Pancreas (tissue), 10 donors: ENCODE results near the gene CEP164. TPM values are rescaled to one million over a fixed set of nuclear protein-coding genes. Genes with fewer than 3 reads are reported as not detected.
A peak's percentile ranks its signal among the peaks of the same experiment; 100 is the strongest.

ENCODE experiments used
- ATAC-seq, 4 donors: fragments of 200-7000 bp; cut with Tn5 transposase; one replicate each; pipeline versions ENCODE4 v1.8.0 to v1.9.1; 2020; ENCODE audit warnings: mild to moderate bottlenecking in 4 of 4, moderate library complexity in 4 of 4
- DNase-seq, 6 donors: peaks; one replicate each; pipeline ENCODE4 v3.0.0-alpha.2; 2020
- FAIRE-seq: peaks from 2 replicates; lab custom pipeline; 2012; peaks lifted over from hg19 to GRCh38; lab: Jason Lieb, UNC
- H3K27ac ChIP-seq, 4 donors: fragments of 200-600 bp; sonication (generic); 1 replicate in 3 of 4; 2 replicates in 1 of 4; pipeline versions ENCODE4 v1.5.0 to v1.8.0; 2020
- H3K27me3 ChIP-seq, 4 donors: fragments of 200-600 bp; one replicate each; pipeline ENCODE4 v1.8.0; 2021
- H3K36me3 ChIP-seq, 3 donors: fragments of 200-600 bp; sonication (generic) in 1 of 3; one replicate each; pipeline versions ENCODE4 v1.5.0 to v1.8.0; 2020 to 2021
- H3K4me1 ChIP-seq, 3 donors: fragments of 200-600 bp; one replicate each; pipeline ENCODE4 v1.8.0; 2021
- H3K4me3 ChIP-seq, 4 donors: fragments of 200-600 bp; sonication (generic) in 2 of 4; one replicate each; pipeline versions ENCODE4 v1.5.0 to v1.8.0; 2020 to 2021
- H3K9me3 ChIP-seq, 4 donors: fragments of 200-600 bp; one replicate each; pipeline ENCODE4 v1.8.0; 2021
- CTCF ChIP-seq, 4 donors: fragments of 200-600 bp; sonication (generic) in 3 of 4; IDR thresholded peaks; one replicate each; pipeline versions ENCODE4 v1.5.0 to v1.8.0; 2021; ENCODE audit warnings: antibody characterized with exemption in 4 of 4
- WGBS, 2 donors: extraction: QIAGEN DNeasy Blood & Tissue Kit; methylation state at CpG; one replicate each; pipeline ENCODE4 v1.1.7; 2013; 5-methylcytosine and 5-hydroxymethylcytosine counted together
- intact Hi-C, 3 donors: fragments of 100-400 bp; cut with DNase I; formaldehyde crosslinking; loops; one replicate each; pipeline versions ENCODE4 v1.11.1 to v1.14.2; 2022
- polyA plus RNA-seq, 2 donors: library from polyadenylated mRNA; stranded (reverse); fragments of 200-250 nt; gene quantifications; one replicate each; pipeline ENCODE4 v1.2.3, GENCODE V29; 2013
- total RNA-seq, 6 donors: library from RNA; stranded (reverse); fragmentation: NEBNext Ultra II Directional in 4 of 6; extraction: Animal tissue kit (Norgen Biotek cat#: 25700) in 4 of 6; gene quantifications; one replicate each; pipeline versions ENCODE4 v1.2.1 to v1.2.4, GENCODE V29; 2021 to 2023
- donor health status: healthy with polysubstance abuse.
- donor health status: DM: no; HTN: no; CAD: no; lungs with moderate emphysema.
- donor health status: DM: no; HTN: no; CAD: no.
- donor health status: control.
- donor health status: control.
- donor health status: Bipolar disorder and iron deficiency.
- donor health status: DM: yes; HTN: yes; CAD: no.
- donor health status: DM: no; HTN: no; CAD: no.
- donor health status: DM: no; HTN: no; CAD: no.
- donor health status: DM: yes; HTN: yes; CAD: no.

CEP164 gene
- total and polyA plus RNA-seq, 8 donors: 12.9 to 56.3 (median 26.0) TPM

- Histone ChIP-seq H3K27me3 (no peaks in the 10 kb centered on the region), H3K36me3 (peaks cover 0 to 11% (median 0%) of the 10 kb centered on the region in 3 donors), H3K4me1 (no peaks in the 10 kb centered on the region), H3K4me3 (no peak overlapping the region), H3K27ac (no peak overlapping the region), H3K9me3 (no peaks in the 10 kb centered on the region)
- WGBS, 2 donors: 70 to 77% methylated on average over 8 of the region's 8 CpGs
- DNase-seq (peak in 2 of 6 donors; percentile 0 to 32), ATAC-seq (no peak), FAIRE-seq (no peak)
- TF ChIP-seq CTCF (IDR thresholded peaks at IDR 0.05): no peak
- intact Hi-C loops: no loop called here
Measured at GRCh38 chr11:117415358-117415896, 87.8 kb downstream of the CEP164 start.

- intact Hi-C loops: no loop called here
- H3K9me3 ChIP-seq: no peaks in the 10 kb centered on the region
- DNase-seq: peak in 1 of 6 donors; percentile 15
- no peak for ATAC-seq
- H3K27ac ChIP-seq: no peak overlapping the region
- no peak overlapping the region for H3K4me3 ChIP-seq
- no peaks in the 10 kb centered on the region for H3K27me3 ChIP-seq
- 49 to 53% methylated on average over 6 of the region's 6 CpGs for WGBS, 2 donors
- no peak for FAIRE-seq
- no peaks in the 10 kb centered on the region for H3K36me3 ChIP-seq
- no peaks in the 10 kb centered on the region for H3K4me1 ChIP-seq
- no peak for TF ChIP-seq CTCF (IDR thresholded peaks at IDR 0.05)
Measured at GRCh38 chr11:117417342-117417741, 89.7 kb downstream of the CEP164 start.

- intact Hi-C loops: no loop called here
- no peak for TF ChIP-seq CTCF (IDR thresholded peaks at IDR 0.05)
- Histone ChIP-seq H3K27ac (no peak overlapping the region), H3K4me3 (no peak overlapping the region), H3K27me3 (no peaks in the 10 kb centered on the region), H3K36me3 (no peaks in the 10 kb centered on the region), H3K9me3 (no peaks in the 10 kb centered on the region), H3K4me1 (no peaks in the 10 kb centered on the region)
- ATAC-seq (peak in 1 of 4 donors; percentile 8), FAIRE-seq (no peak), DNase-seq (peak in 2 of 6 donors; percentile 1 to 38)
- WGBS, 2 donors: 58 to 76% methylated on average over 12 of the region's 12 CpGs
Measured at GRCh38 chr11:117417856-117418255, 90.2 kb downstream of the CEP164 start.

DNA sequence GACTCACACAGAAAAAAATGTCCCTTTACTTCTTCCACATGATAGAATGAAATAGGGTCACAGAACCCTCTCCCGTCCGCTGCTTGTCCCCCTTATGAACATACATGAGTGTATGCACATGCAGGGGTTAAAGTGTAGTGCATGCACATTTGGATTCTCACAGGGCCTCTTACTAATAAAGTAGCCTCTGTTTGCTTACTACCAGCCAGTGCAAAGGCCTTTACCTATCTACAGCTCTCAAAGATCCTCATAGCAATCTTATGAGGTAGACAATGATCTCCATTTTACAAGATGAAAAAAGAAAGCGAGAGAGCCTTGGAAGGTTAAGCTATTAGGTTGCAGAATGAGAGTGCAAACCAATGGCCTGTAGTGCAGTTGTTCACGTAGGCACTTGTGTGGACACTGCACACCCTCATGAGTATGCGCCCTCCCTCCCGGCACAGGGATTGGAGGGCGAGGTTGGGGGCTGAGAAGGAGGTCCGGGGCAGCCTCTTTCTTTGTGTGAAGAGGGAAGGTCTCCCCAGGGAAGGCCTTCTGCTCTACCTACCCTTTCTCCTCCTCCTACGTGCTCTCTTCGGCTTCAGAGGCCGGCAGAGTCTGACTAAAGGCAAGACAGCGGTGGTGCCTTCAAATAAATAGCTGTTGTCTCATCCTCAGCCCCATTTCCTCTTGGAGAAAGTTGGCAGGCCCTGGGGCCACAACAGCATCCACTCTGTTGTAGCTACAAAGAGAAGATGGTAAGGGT is 91.3 kb downstream of the CEP164 start:
- no peak for ATAC-seq
- no peaks in the 10 kb centered on the region for H3K9me3 ChIP-seq
- no peaks in the 10 kb centered on the region for H3K4me1 ChIP-seq
- 76% methylated on average over 12 of the region's 12 CpGs for WGBS, 2 donors
- no peak overlapping the region for H3K4me3 ChIP-seq
- no peak for FAIRE-seq
- peak in 2 of 6 donors; percentile 0 to 23 for DNase-seq
- H3K36me3 ChIP-seq: no peaks in the 10 kb centered on the region
- intact Hi-C loops: no loop called here
- TF ChIP-seq CTCF (IDR thresholded peaks at IDR 0.05): no peak
- H3K27me3 ChIP-seq: no peaks in the 10 kb centered on the region
- no peak overlapping the region for H3K27ac ChIP-seq
